Heart left ventricle (tissue), 13 donors: ENCODE measurements around the gene FNDC5.

Experiments
- CTCF ChIP-seq, 12 donors: fragments of 200-600 bp; sonication (generic) in 4 of 12; IDR thresholded peaks; one replicate each; pipeline versions ENCODE4 v1.5.0 to v1.8.0; 2018 to 2022; ENCODE audit warnings: antibody characterized with exemption in 12 of 12, mild to moderate bottlenecking in 5 of 12
- POLR2A ChIP-seq, 2 donors: fragments of 450-650 bp; IDR thresholded peaks; one replicate each; pipeline ENCODE4 v1.6.1; 2017; ENCODE audit warnings: antibody characterized with exemption in 2 of 2, mild to moderate bottlenecking in 2 of 2, moderate library complexity in 2 of 2
- donor health status: ischemic (EF 13 %, LVEDD 7.1; RV severe dilation, severe dysfunction).
- donor health status: DM: no; HTN: yes; CAD: no.
- donor health status: DM: no; HTN: no; CAD: no.
- donor health status: ischemic (EF 25% LVEDD 6.9; RV normal size, moderate dysfunction).
- donor health status: ischemic (EF 25% LVEDD 5.7; RV mildly dilated, moderate dysfunction).
- donor health status: ischemic (EF 35%, LVEDD 5.7; RV mildly dilated, moderate dysfunction).
- donor health status: nonischemic (EF 11% LVEDD 7.7; RV severe dilation, severe dysfunction).
- donor health status: DM: yes; HTN: yes; CAD: no.
- donor health status: PGD.
- donor health status: ischemic (EF 29% LVEDD 5.4; RV normal size, mild dysfunction).
- donor health status: nonischemic (EF 23%, LVEDD 6.1; RV moderate dilation, normal function).

GRCh38 chr1:32898056-32898455 is 27.3 kb upstream of the FNDC5 start:
- TF ChIP-seq CTCF (IDR thresholded peaks at IDR 0.05) = no peak
- TF ChIP-seq POLR2A (IDR thresholded peaks at IDR 0.05) = no peak
